Activated naive CD4-positive, alpha-beta T cell treated with anti-CD3 and anti-CD28 coated beads, Interleukin-2, amount 50 U/mL, for 24 hours (primary cell): ENCODE measurements around the gene GNG7.
"Not testable (repeated sequence)": the region's sequence is repeated elsewhere in the genome, so short reads cannot be mapped to it uniquely, and the experiment has no call there.

Source experiments
- H3K27ac Mint-ChIP-seq: one replicate; pipeline ENCODE4 v1.8.0; 2021; ENCODE audit warnings: mild to moderate bottlenecking, mixed read lengths
- H3K27me3 Mint-ChIP-seq: one replicate; pipeline ENCODE4 v1.8.0; 2021; ENCODE audit warnings: mixed read lengths
- H3K36me3 Mint-ChIP-seq: one replicate; pipeline ENCODE4 v1.8.0; 2021; ENCODE audit warnings: mixed read lengths
- H3K4me1 Mint-ChIP-seq: one replicate; pipeline ENCODE4 v1.8.0; 2021; ENCODE audit warnings: mixed read lengths
- H3K4me3 Mint-ChIP-seq: one replicate; pipeline ENCODE4 v1.8.0; 2021; ENCODE audit warnings: mild to moderate bottlenecking, mixed read lengths
- H3K9me3 Mint-ChIP-seq: one replicate; pipeline ENCODE4 v1.8.0; 2021; ENCODE audit warnings: mixed read lengths

Gene GNG7

GRCh38 chr19:2676823-2677222 lies 25.7 kb downstream of the GNG7 start:
- no peaks in the 10 kb centered on the region for H3K4me1 Mint-ChIP-seq
- H3K27me3 Mint-ChIP-seq = no peaks in the 10 kb centered on the region
- no peak overlapping the region for H3K4me3 Mint-ChIP-seq
- no peaks in the 10 kb centered on the region for H3K9me3 Mint-ChIP-seq
- no peaks in the 10 kb centered on the region for H3K36me3 Mint-ChIP-seq
- H3K27ac Mint-ChIP-seq = no peak overlapping the region

GRCh38 chr19:2675892-2676291 lies 26.6 kb downstream of the GNG7 start:
- Mint-ChIP-seq H3K4me3 (no peak overlapping the region), H3K27ac (no peak overlapping the region), H3K4me1 (no peaks in the 10 kb centered on the region), H3K9me3 (no peaks in the 10 kb centered on the region), H3K27me3 (no peaks in the 10 kb centered on the region), H3K36me3 (no peaks in the 10 kb centered on the region)

- no peaks in the 10 kb centered on the region for H3K9me3 Mint-ChIP-seq
- H3K27ac Mint-ChIP-seq = no peak overlapping the region
- no peaks in the 10 kb centered on the region for H3K36me3 Mint-ChIP-seq
- no peak overlapping the region for H3K4me3 Mint-ChIP-seq
- no peaks in the 10 kb centered on the region for H3K4me1 Mint-ChIP-seq
- no peaks in the 10 kb centered on the region for H3K27me3 Mint-ChIP-seq
Measured at GRCh38 chr19:2670217-2670616, 32.3 kb downstream of the GNG7 start.

GRCh38 chr19:2668175-2668763 lies 34.2 kb downstream of the GNG7 start:
- H3K4me1 Mint-ChIP-seq = no peaks in the 10 kb centered on the region
- H3K4me3 Mint-ChIP-seq = no peak overlapping the region
- no peak overlapping the region for H3K27ac Mint-ChIP-seq
- no peaks in the 10 kb centered on the region for H3K27me3 Mint-ChIP-seq
- no peaks in the 10 kb centered on the region for H3K9me3 Mint-ChIP-seq
- no peaks in the 10 kb centered on the region for H3K36me3 Mint-ChIP-seq

GRCh38 chr19:2667349-2667748 lies 35.1 kb downstream of the GNG7 start:
- not testable (repeated sequence) for H3K4me3 Mint-ChIP-seq, H3K9me3 Mint-ChIP-seq, H3K27me3 Mint-ChIP-seq, H3K36me3 Mint-ChIP-seq, H3K27ac Mint-ChIP-seq, H3K4me1 Mint-ChIP-seq

- H3K27ac Mint-ChIP-seq = no peak overlapping the region
- no peaks in the 10 kb centered on the region for H3K27me3 Mint-ChIP-seq
- no peaks in the 10 kb centered on the region for H3K9me3 Mint-ChIP-seq
- no peaks in the 10 kb centered on the region for H3K4me1 Mint-ChIP-seq
- no peaks in the 10 kb centered on the region for H3K36me3 Mint-ChIP-seq
- no peak overlapping the region for H3K4me3 Mint-ChIP-seq
Measured at GRCh38 chr19:2666344-2666994, 36.0 kb downstream of the GNG7 start.

GRCh38 chr19:2665103-2665502 lies 37.4 kb downstream of the GNG7 start:
- H3K27ac Mint-ChIP-seq = no peak overlapping the region
- H3K4me3 Mint-ChIP-seq = no peak overlapping the region
- H3K27me3 Mint-ChIP-seq = no peaks in the 10 kb centered on the region
- H3K36me3 Mint-ChIP-seq = no peaks in the 10 kb centered on the region
- H3K4me1 Mint-ChIP-seq = no peaks in the 10 kb centered on the region
- no peaks in the 10 kb centered on the region for H3K9me3 Mint-ChIP-seq

- Mint-ChIP-seq H3K27me3 (no peaks in the 10 kb centered on the region), H3K36me3 (no peaks in the 10 kb centered on the region), H3K4me3 (no peak overlapping the region), H3K9me3 (no peaks in the 10 kb centered on the region), H3K27ac (no peak overlapping the region), H3K4me1 (no peaks in the 10 kb centered on the region)
Measured at GRCh38 chr19:2663920-2664571, 38.4 kb downstream of the GNG7 start.

- Mint-ChIP-seq H3K4me3 (no peak overlapping the region), H3K36me3 (no peaks in the 10 kb centered on the region), H3K4me1 (no peaks in the 10 kb centered on the region), H3K27me3 (no peaks in the 10 kb centered on the region), H3K9me3 (no peaks in the 10 kb centered on the region), H3K27ac (no peak overlapping the region)
Measured at GRCh38 chr19:2661615-2662014, 40.9 kb downstream of the GNG7 start.

GRCh38 chr19:2659856-2660432 lies 42.5 kb downstream of the GNG7 start:
- Mint-ChIP-seq H3K9me3 (no peaks in the 10 kb centered on the region), H3K27ac (no peak overlapping the region), H3K27me3 (no peaks in the 10 kb centered on the region), H3K4me3 (no peak overlapping the region), H3K4me1 (no peaks in the 10 kb centered on the region), H3K36me3 (no peaks in the 10 kb centered on the region)

GRCh38 chr19:2656533-2656932 lies 46.0 kb downstream of the GNG7 start:
- no peak overlapping the region for H3K27ac Mint-ChIP-seq
- H3K27me3 Mint-ChIP-seq = no peaks in the 10 kb centered on the region
- H3K36me3 Mint-ChIP-seq = no peaks in the 10 kb centered on the region
- H3K4me3 Mint-ChIP-seq = no peak overlapping the region
- H3K9me3 Mint-ChIP-seq = no peaks in the 10 kb centered on the region
- no peaks in the 10 kb centered on the region for H3K4me1 Mint-ChIP-seq

- Mint-ChIP-seq H3K27ac (no peak overlapping the region), H3K4me3 (no peak overlapping the region), H3K4me1 (no peaks in the 10 kb centered on the region), H3K36me3 (no peaks in the 10 kb centered on the region), H3K9me3 (no peaks in the 10 kb centered on the region), H3K27me3 (no peaks in the 10 kb centered on the region)
Measured at GRCh38 chr19:2653710-2654707, 48.5 kb downstream of the GNG7 start.

- H3K4me3 Mint-ChIP-seq = no peak overlapping the region
- no peaks in the 10 kb centered on the region for H3K9me3 Mint-ChIP-seq
- no peaks in the 10 kb centered on the region for H3K36me3 Mint-ChIP-seq
- H3K4me1 Mint-ChIP-seq = no peaks in the 10 kb centered on the region
- no peaks in the 10 kb centered on the region for H3K27me3 Mint-ChIP-seq
- H3K27ac Mint-ChIP-seq = no peak overlapping the region
Measured at GRCh38 chr19:2653218-2653617, 49.3 kb downstream of the GNG7 start.

- no peaks in the 10 kb centered on the region for H3K36me3 Mint-ChIP-seq
- H3K4me1 Mint-ChIP-seq = no peaks in the 10 kb centered on the region
- H3K27ac Mint-ChIP-seq = no peak overlapping the region
- no peaks in the 10 kb centered on the region for H3K9me3 Mint-ChIP-seq
- no peaks in the 10 kb centered on the region for H3K27me3 Mint-ChIP-seq
- H3K4me3 Mint-ChIP-seq = no peak overlapping the region
Measured at GRCh38 chr19:2652504-2653099, 49.9 kb downstream of the GNG7 start.
